Stimulated activated CD8-positive, alpha-beta memory T cell treated with anti-CD3 and anti-CD28 coated beads, Interleukin-2, amount 100 ng/mL, for 48 hours (primary cell): ENCODE measurements around the gene HOXC12.

ENCODE experiments used
- DNase-seq, 2 donors: peaks; one replicate each; pipeline ENCODE4 v3.0.0-alpha.2; 2020; ENCODE audit warnings: low read depth in 2 of 2

HOXC12 gene

DNA sequence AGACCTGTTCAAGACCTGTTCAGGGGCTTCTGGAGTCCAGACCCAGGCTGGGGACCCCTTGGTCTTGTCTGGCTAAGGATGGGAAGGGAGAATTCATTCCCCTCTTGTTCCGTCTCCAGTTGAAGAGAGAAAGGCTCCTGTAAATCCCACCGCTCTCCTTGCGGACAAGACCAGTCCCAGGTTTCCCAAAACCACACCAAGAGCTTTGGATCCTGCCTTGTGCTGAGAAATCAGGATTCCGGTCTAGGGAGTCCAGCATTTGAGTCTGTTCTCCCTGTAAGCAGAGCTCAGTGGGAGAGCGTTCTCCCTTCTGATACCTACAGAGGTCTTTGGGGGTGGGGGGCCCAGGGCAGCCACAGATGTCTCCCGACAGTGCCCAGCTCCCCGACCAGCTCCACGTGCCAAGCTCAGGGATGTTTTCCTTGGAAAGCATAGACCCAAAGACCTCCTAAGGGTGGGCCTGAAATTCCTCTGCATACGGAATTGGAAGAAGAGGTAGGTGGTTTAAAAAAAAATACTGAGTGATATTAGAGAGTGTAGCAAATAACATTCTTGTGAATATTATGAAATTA lies 14.2 kb upstream of the HOXC12 start:
- no peak for DNase-seq

DNA sequence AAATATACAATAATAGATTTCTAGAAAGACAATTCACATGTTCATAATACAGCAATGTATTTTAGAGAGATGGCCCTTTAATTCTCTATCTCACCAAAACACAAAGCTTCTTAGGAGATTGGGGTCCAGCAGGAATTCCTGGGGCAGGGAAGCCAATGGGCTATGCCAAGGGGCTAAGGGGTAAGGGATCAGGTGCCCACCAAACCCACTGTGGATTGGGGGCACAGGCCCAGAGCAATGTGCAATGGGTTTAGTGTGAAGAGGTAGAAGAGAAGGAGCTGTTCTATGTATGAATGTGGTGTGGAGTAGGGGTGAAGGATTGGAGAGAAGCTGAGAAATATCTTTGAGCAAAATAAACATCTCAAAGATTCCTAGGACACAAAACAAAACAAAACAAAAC lies 13.5 kb upstream of the HOXC12 start:
- no peak for DNase-seq

DNA sequence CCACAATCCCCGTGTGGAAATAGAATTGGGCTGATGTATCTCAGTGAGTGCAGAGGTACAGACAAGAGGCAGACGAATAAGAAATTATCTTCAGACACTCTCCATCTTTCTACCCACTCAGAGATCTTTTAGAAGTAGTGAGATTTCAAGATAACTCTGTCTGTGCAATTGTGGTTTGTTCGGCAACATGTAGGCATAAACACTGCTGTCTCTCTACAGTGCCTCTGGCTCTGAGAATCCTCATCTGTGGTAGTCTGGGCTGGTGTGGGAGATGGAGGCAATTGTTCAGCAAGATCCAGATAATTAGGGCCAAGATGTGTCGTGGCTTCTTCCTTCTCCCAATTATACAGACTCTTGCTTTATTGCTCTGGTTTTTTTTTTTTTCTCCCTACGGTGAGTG lies 13.0 kb upstream of the HOXC12 start:
- no peak for DNase-seq

DNA sequence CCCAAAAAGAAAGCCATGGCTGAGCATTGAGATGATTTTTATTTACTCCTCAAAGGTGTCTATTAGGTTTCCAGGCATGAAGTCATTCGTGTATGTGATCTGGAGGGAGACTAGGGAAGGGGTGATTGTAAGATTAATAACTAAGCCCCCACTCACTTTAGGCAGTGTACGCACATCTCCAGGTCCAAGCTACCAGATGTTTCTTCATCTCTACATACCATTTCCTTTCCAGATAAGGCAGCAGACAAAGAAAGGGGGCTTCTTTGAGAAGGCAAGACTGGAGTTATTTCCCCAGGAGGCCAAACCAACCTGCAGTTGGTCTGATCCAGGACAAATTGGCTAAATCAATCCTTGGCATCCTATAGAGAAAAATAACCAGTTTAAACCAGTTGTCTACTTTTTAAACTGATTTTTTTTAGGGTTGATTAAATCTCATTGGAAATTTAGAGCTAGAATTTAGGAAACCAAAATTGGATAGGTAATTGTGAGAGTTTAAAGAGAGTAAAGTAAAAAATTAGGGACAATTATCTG lies 12.2 kb upstream of the HOXC12 start:
- no peak for DNase-seq

DNA sequence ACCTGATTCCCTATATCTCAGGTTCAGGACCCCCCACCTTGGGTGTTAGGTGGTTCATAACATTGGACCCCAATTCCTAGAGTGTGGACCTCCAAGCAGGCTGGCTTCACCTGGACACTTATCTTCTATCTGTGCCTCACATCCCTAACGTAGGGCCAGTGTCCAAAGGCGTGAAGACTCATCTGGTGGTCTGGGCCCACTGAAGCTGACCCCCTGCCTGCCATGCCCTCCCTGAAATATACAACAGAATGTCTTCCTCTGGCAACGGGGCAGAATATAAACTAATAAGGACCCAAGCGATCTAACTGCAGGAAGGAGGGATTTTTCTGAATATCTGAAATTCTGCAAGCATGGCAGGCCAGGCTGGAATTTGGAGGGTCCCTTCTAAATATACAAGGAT lies 10.5 kb upstream of the HOXC12 start:
- DNase-seq, result no peak

DNA sequence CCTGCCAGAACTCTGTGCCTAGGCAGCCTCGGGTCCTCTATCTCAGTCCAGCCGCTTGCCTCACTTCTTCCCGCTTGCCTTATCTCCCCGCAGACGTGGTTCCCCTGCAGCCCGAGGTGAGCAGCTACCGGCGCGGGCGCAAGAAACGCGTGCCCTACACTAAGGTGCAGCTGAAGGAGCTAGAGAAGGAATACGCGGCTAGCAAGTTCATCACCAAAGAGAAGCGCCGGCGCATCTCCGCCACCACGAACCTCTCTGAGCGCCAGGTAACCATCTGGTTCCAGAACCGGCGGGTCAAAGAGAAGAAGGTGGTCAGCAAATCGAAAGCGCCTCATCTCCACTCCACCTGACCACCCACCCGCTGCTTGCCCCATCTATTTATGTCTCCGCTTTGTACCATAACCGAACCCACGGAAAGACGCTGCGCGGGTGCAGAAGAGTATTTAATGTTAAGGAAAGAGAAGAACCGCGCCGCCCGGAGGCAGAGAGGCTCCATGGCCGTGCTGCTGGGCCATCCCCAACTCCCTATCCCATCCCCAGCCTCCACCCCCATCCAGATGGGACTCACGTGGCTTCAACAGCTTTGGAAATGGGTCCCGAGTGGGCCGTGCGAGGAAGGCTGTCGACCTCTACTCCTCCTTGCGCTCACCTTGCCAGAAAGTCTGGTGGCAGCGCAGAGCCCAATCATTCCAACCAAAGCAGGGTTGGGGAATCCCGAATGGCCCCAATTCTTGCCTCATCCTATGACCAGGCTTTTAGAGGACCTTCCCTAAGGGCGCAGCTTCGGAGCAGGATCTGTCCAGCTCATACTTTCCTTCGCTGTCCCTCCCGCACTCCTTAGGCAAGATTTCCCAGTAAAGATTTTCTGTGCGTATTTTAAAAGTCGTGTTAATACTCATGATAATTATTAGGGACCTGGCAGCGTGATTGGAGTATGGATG lies 9.5 kb upstream of the HOXC12 start:
- no peak for DNase-seq

DNA sequence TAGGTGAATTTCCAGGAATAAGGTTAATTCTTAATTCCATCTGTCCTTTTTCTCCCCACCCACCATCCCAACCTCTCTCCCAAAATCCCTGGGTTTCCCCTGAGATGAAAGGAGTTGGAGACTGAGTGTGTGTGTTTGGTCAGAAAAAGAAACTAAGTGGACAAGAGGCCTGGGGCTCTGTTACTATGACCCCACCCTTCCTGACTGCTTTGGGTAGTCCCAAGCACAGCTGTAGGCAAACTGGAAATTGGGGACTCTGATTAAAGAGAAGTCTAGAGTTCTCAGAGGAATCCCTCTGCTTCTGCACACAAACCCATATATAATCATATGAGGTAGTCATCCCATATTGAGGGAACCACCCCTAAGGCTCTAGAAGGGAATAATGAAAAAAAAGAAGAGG lies 7.0 kb upstream of the HOXC12 start:
- no peak for DNase-seq

DNA sequence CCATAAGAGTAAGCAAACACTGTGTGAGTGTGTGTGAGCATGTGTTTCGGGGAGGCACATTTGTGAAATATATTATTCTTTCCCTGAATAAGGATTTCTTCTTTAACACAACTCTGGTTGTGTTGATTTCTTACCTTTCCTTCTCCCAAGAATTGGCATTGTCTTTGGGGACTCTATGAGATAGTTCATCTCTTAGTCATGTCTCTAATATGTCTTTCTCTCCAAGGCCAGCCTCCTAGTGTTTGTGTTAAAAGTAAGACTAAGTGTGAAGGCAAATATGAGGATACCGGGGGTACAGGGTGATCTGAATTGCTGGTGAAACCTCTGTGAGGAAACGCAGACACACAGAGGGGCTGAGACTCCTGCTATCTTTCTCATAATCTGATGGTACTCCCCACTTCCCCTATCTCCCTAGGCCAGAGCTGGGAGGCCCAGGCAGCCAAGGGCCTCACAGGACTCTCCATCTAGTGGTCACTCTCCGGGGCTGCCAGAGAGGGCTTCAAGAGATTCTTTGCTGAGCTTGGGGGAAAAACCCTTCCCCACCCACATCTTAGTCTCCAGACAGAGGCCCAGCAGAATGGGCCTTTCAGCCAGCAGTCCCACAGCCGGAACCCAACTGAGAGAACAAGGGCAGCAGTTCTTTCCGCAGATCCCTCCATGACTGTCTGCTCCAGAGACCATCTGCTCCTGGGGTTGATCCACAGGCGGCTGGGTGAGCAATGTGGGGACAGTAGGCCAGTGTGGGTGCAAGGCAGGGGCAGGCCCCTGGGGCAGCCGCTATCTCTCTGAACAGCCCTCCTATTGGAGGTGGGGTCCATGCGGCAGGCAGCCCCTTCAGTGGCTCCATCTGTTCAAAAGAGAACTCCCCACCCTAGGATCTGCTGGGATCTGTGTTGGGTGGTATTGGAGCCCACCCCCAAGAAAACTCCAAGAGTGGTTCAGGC lies 5.8 kb upstream of the HOXC12 start:
- DNase-seq, result no peak

DNA sequence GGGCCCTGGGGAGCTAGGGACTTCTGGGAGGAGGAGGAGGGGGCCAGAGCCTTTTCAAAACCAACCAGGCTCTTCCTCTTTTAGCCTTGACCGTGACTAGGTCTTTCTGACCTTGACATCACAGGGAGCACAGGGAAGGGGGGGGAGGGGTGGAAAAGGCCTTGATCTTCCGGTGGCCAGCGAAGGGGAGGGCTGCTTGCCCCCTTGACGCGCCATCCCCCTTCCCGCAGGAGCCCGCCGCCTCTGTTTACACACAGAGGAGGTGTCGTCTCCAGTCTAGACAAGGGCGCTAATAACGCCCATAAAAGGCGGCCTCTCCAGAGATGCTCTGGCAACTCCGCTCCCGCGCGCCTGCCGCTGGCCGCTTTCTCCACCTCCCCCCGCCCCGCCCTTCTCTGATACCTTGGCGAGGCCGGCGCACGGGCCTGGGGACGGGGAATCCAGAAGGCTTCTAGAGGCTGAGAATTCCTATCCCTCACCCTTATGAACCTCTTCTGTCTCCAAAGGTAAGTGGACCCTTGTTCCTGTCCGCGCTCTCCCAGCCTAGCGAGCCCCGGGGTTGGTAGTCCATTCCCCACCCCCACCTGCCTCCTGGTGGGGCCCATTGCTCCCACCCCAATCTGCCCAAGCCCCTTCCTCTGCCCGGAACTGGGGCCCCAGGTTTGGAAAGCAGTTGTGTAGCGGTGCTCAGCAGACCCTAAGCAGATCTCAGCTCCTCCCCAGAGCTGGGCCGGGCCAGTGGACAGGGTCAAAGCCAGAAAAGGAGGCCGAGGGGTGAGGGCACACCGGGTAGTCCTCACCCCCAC lies 4.9 kb upstream of the HOXC12 start:
- DNase-seq, result no peak

DNA sequence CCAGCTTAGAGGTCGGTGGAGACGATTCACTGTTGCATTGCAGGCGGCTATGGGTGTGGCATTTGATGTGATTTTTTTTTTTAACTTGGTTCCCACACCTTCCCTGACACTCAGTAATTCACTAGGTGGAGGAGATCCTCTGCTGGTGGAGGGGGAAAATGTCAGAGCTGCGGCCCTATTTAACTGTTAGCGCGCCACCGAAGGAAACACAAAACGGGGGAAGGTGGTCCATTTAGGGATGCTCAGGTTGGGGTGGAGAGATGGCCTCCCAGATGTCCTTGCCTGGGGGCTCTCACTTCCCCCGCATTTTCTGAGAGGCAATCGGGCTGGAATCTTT lies 4.3 kb upstream of the HOXC12 start:
- no peak for DNase-seq

DNA sequence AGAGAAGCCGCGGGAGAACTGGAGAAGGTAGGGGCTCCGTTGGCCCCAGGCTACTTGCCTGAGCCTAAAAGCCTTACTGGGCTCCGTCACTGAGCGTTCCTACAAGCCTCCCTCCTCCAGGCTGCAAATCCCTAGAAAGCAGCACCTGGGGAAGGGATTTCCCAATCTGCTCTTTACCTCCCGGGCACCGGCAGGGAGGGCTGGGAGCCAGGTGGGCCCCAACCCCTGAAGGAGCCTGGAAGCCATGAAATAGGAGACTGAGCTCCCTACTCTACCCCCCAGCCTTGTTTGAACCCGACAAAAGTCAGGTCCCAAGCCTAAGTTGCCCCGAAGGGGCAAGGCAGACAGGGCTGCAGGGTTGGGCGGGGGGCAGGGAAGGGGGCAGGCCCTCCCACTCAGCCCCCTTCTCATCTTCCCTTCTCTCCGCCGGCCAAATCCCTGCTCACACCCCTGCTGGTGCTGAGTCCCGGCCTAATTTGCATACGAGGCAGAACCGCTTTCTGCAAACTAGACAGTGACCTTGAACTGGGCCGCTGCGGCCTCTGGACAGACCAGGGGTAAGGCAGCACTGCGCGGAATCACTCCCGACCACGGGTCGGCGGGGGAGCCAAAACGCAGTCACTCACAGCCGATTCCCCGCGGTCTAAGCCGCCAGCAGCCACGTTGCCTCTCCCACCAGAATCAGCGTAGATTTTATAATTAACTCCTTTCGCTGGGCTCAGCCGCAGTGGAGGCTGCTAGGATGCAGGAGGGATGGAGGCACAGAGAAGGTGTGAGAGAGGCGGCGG lies 3.7 kb upstream of the HOXC12 start:
- DNase-seq, result no peak

DNA sequence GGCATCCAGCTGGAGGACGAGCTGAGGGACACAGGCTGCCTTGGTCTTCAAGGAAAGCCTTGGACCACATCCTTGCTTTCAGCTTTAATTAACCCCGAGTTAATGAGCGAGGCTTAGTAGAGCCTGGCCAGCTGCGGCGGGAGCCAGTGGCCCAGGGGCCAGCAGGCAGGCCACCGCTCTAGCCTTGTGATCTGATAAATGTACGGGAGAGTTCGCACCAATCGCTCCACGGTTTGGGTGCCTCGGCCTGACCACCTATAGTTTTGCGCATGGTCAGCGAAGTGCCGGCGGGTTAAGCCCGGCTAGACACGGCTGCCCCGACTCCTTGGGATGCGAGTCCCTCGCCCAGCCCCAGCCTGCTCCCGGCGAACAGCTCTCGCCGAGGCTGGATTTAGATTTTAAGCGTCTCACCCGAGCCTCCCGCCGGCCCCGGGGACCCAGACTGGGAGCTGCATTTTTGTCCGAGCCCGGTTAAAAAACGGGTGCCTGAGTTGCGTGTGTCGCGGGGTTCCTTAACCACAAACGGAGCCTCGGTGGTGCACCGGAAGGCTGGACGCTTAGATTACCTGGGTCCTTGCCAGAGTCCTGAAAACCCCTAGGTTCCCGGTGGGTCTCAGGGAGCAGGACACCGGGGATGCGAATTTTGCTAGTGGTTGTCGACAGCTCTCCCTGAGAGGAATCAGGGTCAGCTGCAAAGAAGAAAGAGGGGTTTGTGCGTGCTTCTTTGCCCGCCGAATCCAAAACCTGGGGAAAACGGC lies 2.9 kb upstream of the HOXC12 start:
- no peak for DNase-seq

DNA sequence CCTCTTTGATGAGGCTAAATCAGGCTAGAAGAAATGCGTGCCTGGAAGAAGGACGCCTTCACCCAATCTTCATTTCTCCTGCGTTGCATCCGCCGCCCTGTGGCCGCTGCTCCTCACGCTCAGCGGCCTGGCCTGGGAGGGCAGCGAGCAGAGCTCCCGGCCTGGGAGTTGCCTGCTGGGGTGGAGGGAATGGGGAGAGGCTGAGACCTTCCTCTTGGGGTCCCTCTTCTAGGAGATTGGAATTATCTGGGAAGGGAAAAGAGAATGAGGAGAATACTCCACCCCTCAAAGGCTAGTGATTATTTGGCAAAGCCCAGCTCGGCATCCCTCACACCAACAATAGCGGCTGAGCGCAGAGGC lies 2.4 kb upstream of the HOXC12 start:
- DNase-seq, result no peak

DNA sequence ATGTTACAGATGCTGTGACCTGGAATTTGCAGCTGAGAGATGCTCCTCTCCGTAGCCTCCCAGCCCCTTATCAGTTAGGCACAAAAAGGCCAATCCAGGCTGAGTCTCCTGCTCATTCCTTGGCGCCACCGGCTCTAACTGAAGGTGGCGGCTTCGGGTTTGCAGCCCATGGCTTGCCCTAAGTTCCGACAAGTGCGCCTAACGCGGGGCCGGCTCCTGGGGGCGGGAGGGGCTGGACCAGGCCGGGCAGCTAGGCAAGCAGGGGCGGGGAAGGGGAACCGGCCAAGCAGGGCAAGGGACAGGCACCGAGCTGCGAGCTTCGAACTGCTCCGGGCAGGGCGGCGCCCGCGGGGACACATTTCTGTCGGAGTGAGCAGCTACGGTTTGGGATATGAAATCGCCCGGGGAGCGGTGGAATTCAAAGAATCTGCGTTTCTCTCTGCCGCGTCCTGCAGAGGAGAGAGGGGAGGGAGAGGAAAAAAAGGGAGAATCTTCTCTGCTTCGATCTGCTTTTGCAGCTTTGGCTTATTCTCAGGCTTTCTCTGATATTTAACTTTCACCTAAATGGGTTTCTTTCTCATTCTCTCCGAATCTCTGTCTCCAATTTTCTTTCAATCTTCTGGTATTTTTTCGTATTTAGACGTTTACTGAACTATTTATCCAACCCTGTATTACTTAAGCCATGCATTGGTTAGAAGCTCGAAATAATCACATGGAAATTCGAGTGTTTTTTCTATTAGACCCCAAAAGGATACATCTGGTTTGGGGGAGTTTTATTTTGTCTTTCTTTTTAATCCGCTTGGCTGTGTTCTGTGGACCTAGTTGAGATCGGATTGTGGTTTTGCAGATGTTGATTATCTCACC lies 1.6 kb upstream of the HOXC12 start:
- no peak for DNase-seq

DNA sequence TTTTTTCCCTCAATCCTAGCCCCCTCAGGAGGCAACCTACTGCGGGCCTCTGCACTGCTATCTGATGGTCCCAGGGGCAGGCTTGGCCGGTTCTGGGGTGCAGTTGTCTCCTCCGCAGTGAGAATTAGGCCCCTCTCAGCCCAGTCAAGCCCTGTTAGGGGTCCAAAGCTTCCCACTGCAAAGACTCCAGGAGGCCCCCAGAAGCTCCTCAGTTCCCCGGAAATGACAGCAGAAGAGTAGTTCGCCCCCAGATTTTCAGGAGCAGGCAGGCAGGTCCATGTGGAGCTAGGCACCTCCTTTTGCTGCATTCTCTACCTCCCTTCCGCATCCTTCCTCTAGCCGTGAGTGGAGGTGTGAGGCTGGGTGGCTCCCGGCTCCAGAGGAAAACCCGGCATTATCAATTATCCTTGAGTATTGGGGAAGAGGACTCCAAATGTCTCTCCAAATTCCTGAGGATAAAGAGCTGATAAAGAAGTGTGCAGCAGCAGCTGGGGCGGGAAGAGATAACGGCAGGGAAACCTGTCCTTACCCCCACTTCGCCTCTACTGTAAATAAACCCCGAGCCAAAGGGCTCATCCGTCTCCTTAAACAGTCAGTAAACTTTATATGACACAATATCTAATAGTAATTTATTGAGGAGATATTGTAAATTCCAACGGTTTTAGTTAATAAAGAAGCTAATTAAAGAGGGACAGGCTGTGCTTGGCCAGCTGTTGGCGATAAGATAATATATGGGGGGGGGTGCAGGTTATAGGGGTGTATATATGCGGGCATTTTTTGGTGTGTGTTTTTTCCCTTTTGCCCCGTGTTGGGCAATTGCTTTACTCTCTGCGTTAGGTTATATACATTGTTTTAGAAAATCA lies 641 bp upstream of the HOXC12 start:
- DNase-seq, result no peak

DNA sequence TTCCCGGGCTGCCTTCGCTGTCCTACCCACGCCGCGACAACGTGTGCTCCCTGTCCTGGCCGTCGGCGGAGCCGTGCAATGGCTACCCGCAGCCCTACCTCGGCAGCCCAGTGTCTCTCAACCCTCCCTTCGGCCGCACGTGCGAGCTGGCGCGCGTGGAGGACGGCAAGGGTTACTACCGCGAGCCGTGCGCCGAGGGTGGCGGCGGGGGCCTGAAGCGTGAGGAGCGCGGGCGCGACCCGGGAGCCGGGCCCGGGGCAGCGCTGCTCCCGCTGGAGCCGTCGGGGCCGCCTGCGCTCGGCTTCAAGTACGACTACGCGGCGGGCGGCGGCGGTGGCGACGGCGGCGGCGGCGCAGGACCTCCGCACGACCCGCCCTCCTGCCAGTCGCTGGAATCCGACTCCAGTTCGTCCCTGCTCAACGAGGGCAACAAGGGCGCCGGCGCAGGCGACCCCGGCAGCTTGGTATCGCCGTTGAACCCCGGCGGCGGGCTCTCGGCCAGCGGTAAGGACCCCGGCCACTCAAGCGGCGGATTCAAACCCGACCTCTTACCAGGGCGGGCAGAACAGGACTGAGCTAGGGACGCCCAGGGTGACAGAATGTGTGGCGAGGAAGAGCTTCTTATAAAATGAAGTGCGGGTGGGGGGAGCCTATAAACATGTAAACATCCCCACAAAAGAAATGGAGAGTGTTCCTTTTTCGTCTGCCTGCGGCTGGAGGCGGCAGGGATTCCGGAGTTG lies 503 bp downstream of the HOXC12 start:
- no peak for DNase-seq

DNA sequence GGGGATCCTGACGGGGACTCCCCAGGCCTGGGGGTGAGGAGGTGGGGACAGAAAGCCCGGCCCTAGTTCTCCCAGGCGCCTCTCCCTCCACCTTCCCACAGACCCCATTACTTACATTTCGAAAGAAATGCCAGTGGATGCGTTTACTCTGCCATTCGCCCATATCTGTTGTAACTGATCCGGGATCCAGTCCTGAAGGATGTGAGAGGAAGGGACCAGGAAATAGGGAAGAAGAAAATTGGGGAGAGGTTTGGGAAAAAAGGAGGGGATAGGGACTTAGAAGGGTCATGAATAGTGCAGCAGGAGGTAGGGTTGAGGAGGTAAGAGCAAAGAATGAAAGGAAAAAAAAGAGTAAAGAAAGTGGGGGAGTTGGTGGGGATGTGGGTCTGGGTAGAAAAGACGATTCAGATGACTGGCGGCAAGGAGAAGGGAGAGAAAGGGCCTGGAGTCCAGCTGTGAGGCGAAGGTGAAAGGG lies 1.1 kb downstream of the HOXC12 start:
- no peak for DNase-seq
